A673 (cell line): ENCODE measurements around the gene CNDP1.

Experiments
- EZH2 ChIP-seq: fragments of 200-600 bp; sonication (generic); IDR thresholded peaks from 2 replicates; pipeline ENCODE4 v1.6.1; 2017; ENCODE audit warnings: borderline replicate concordance, low read depth, mild to moderate bottlenecking, mixed read lengths, antibody characterized with exemption, low read length; ENCODE audit not compliant: poor library complexity, severe bottlenecking
- TF ChIP-seq, protein P1 (sequence below): fragments of 300-800, 200-600 bp; sonication (generic); conservative IDR thresholded peaks from 2 replicates; pipeline ENCODE4 v1.5.1; 2017; ENCODE audit warnings: low read depth, mild to moderate bottlenecking, antibody characterized with exemption, low read length, moderate library complexity, mixed read lengths

- TF ChIP-seq, protein P1, sequence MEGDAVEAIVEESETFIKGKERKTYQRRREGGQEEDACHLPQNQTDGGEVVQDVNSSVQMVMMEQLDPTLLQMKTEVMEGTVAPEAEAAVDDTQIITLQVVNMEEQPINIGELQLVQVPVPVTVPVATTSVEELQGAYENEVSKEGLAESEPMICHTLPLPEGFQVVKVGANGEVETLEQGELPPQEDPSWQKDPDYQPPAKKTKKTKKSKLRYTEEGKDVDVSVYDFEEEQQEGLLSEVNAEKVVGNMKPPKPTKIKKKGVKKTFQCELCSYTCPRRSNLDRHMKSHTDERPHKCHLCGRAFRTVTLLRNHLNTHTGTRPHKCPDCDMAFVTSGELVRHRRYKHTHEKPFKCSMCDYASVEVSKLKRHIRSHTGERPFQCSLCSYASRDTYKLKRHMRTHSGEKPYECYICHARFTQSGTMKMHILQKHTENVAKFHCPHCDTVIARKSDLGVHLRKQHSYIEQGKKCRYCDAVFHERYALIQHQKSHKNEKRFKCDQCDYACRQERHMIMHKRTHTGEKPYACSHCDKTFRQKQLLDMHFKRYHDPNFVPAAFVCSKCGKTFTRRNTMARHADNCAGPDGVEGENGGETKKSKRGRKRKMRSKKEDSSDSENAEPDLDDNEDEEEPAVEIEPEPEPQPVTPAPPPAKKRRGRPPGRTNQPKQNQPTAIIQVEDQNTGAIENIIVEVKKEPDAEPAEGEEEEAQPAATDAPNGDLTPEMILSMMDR: no peak
- TF ChIP-seq EZH2: no peak
Measured at GRCh38 chr18:74544898-74545297, 10.6 kb downstream of the CNDP1 start.
